Peyer's patch (tissue), 4 donors: ENCODE results near the gene POR. TPM values are rescaled to one million over a fixed set of nuclear protein-coding genes. Genes with fewer than 3 reads are reported as not detected.

ENCODE experiments used
- DNase-seq, 3 donors: peaks; one replicate each; pipeline ENCODE4 v3.0.0-alpha.2; 2017 to 2019
- H3K27ac ChIP-seq, 4 donors: fragments of 200-600 bp; sonication (generic); one replicate each; pipeline ENCODE4 v1.5.1; 2016 to 2019
- H3K27me3 ChIP-seq, 2 donors: fragments of 200-600 bp; sonication (generic); one replicate each; pipeline ENCODE4 v1.5.1; 2019
- H3K36me3 ChIP-seq, 3 donors: fragments of 200-600 bp; sonication (generic); one replicate each; pipeline ENCODE4 v1.5.1; 2016 to 2019
- H3K4me1 ChIP-seq, 4 donors: fragments of 200-600 bp; sonication (generic); one replicate each; pipeline ENCODE4 v1.5.1; 2016 to 2019
- H3K4me3 ChIP-seq, 4 donors: fragments of 200-600 bp; sonication (generic); 1 replicate in 3 of 4; 2 replicates in 1 of 4; pipeline ENCODE4 v1.5.1; 2016 to 2019; ENCODE audit warnings: mild to moderate bottlenecking in 1 of 4
- H3K9me3 ChIP-seq, 4 donors: fragments of 200-600 bp; sonication (generic); one replicate each; pipeline ENCODE4 v1.5.1; 2016 to 2019; ENCODE audit warnings: mild to moderate bottlenecking in 1 of 4
- CTCF ChIP-seq, 6 experiments: fragments of 450-650 bp in 4 of 6; fragments of 200-600 bp in 2 of 6; sonication (generic) in 1 of 6; IDR thresholded peaks; one replicate each; pipeline ENCODE4 v1.5.1; 2017 to 2019; ENCODE audit warnings: antibody characterized with exemption in 6 of 6, mild to moderate bottlenecking in 3 of 6, moderate library complexity in 1 of 6
- POLR2A ChIP-seq, 2 donors: fragments of 450-650 bp; IDR thresholded peaks; one replicate each; pipeline ENCODE4 v1.5.1; 2017; ENCODE audit warnings: antibody characterized with exemption in 2 of 2, mild to moderate bottlenecking in 2 of 2, moderate library complexity in 2 of 2
- total RNA-seq, 4 donors: library from RNA; depleted of rRNA; stranded (reverse); fragments of >200 nt; gene quantifications; one replicate each; pipeline ENCODE4 v1.1.0, GENCODE V29; 2016

The POR gene
- total RNA-seq, 4 donors from 2014 or later, result 67.7 to 625 (median 451) TPM

- Histone ChIP-seq H3K27me3 (no peaks in the 10 kb centered on the region), H3K27ac (peak overlapping the region; percentile 50 to 88 (median 63)), H3K4me3 (no peak overlapping the region), H3K4me1 (peaks cover 0 to 39% (median 0%) of the 10 kb centered on the region in 4 donors), H3K36me3 (peaks cover 0 to 27% (median 0%) of the 10 kb centered on the region in 3 donors), H3K9me3 (no peaks in the 10 kb centered on the region)
- no peak for DNase-seq
- no peak for TF ChIP-seq POLR2A (IDR thresholded peaks at IDR 0.05)
- TF ChIP-seq CTCF (IDR thresholded peaks at IDR 0.05), result no peak
Observed at GRCh38 chr7:75968012-75968411, 53.1 kb downstream of the POR start.

GRCh38 chr7:75968561-75969001 lies 53.6 kb downstream of the POR start:
- no peaks in the 10 kb centered on the region for H3K27me3 ChIP-seq
- no peak overlapping the region for H3K4me3 ChIP-seq
- peaks cover 0 to 39% (median 0%) of the 10 kb centered on the region in 4 donors for H3K4me1 ChIP-seq
- H3K36me3 ChIP-seq, result peaks cover 0 to 31% (median 0%) of the 10 kb centered on the region in 3 donors
- no peak for TF ChIP-seq CTCF (IDR thresholded peaks at IDR 0.05)
- TF ChIP-seq POLR2A (IDR thresholded peaks at IDR 0.05), result no peak
- no peak for DNase-seq
- peak overlapping the region; percentile 17 to 88 (median 55) for H3K27ac ChIP-seq
- no peaks in the 10 kb centered on the region for H3K9me3 ChIP-seq

- no peak for DNase-seq
Observed at GRCh38 chr7:75969182-75969581, 54.2 kb downstream of the POR start.

GRCh38 chr7:75969704-75970498 lies 54.9 kb downstream of the POR start:
- H3K4me1 ChIP-seq, result peaks cover 0 to 39% (median 0%) of the 10 kb centered on the region in 4 donors
- no peak overlapping the region for H3K4me3 ChIP-seq
- no peaks in the 10 kb centered on the region for H3K27me3 ChIP-seq
- no peak for TF ChIP-seq POLR2A (IDR thresholded peaks at IDR 0.05)
- no peak for TF ChIP-seq CTCF (IDR thresholded peaks at IDR 0.05)
- no peak for DNase-seq
- H3K36me3 ChIP-seq, result peaks cover 0 to 39% (median 0%) of the 10 kb centered on the region in 3 donors
- H3K27ac ChIP-seq, result peak overlapping the region in 3 of 4 donors; percentile 50 to 88 (median 60)
- H3K9me3 ChIP-seq, result no peaks in the 10 kb centered on the region

More at GRCh38 chr7:75969182-75969581, 54.2 kb downstream of the POR start:
- Histone ChIP-seq H3K36me3 (peaks cover 0 to 37% (median 0%) of the 10 kb centered on the region in 3 donors), H3K4me1 (peaks cover 0 to 39% (median 0%) of the 10 kb centered on the region in 4 donors), H3K27me3 (no peaks in the 10 kb centered on the region), H3K9me3 (no peaks in the 10 kb centered on the region), H3K27ac (peak overlapping the region in 3 of 4 donors; percentile 50 to 88 (median 60)), H3K4me3 (no peak overlapping the region)
- TF ChIP-seq POLR2A (IDR thresholded peaks at IDR 0.05), result no peak
- TF ChIP-seq CTCF (IDR thresholded peaks at IDR 0.05), result no peak

GRCh38 chr7:75971309-75971960 lies 56.5 kb downstream of the POR start:
- Histone ChIP-seq H3K4me3 (no peak overlapping the region), H3K27me3 (no peaks in the 10 kb centered on the region), H3K27ac (peak overlapping the region in 2 of 4 donors; percentile 6 to 28), H3K36me3 (peaks cover 0 to 37% (median 0%) of the 10 kb centered on the region in 3 donors), H3K9me3 (no peaks in the 10 kb centered on the region), H3K4me1 (peaks cover 0 to 31% (median 0%) of the 10 kb centered on the region in 4 donors)
- no peak for TF ChIP-seq POLR2A (IDR thresholded peaks at IDR 0.05)
- TF ChIP-seq CTCF (IDR thresholded peaks at IDR 0.05), result no peak
- DNase-seq, result no peak
